LNCAP (cell line): ENCODE measurements around the gene STK17A.

Experiments used
- CTCF ChIP-seq: fragments of 450-650 bp; IDR thresholded peaks from 2 replicates; pipeline ENCODE4 v1.5.1; 2017; ENCODE audit warnings: mild to moderate bottlenecking

Gene STK17A

GRCh38 chr7:43612599-43613589 lies 30.0 kb downstream of the STK17A start:
- TF ChIP-seq CTCF: no peak

- no peak for TF ChIP-seq CTCF
Measured at GRCh38 chr7:43615558-43616145, 32.7 kb downstream of the STK17A start.

- no peak for TF ChIP-seq CTCF
Measured at GRCh38 chr7:43616977-43617376, 34.1 kb downstream of the STK17A start.

- TF ChIP-seq CTCF: no peak
Measured at GRCh38 chr7:43618073-43618472, 35.2 kb downstream of the STK17A start.

- no peak for TF ChIP-seq CTCF
Measured at GRCh38 chr7:43619213-43620012, 36.5 kb downstream of the STK17A start.

GRCh38 chr7:43621729-43622448 lies 39.0 kb downstream of the STK17A start:
- no peak for TF ChIP-seq CTCF

- TF ChIP-seq CTCF: no peak
Measured at GRCh38 chr7:43624156-43624555, 41.2 kb downstream of the STK17A start.
